Stimulated activated CD4-positive, alpha-beta T cell treated with anti-CD3 and anti-CD28 coated beads, TNF-alpha, amount 100 ng/mL, for 24 hours (primary cell): ENCODE results near the gene SPDEF.

Source experiments
- DNase-seq, 3 experiments: peaks; one replicate each; pipeline ENCODE4 v3.0.0-alpha.2; 2020; ENCODE audit warnings: low read depth in 3 of 3

Gene SPDEF

DNA sequence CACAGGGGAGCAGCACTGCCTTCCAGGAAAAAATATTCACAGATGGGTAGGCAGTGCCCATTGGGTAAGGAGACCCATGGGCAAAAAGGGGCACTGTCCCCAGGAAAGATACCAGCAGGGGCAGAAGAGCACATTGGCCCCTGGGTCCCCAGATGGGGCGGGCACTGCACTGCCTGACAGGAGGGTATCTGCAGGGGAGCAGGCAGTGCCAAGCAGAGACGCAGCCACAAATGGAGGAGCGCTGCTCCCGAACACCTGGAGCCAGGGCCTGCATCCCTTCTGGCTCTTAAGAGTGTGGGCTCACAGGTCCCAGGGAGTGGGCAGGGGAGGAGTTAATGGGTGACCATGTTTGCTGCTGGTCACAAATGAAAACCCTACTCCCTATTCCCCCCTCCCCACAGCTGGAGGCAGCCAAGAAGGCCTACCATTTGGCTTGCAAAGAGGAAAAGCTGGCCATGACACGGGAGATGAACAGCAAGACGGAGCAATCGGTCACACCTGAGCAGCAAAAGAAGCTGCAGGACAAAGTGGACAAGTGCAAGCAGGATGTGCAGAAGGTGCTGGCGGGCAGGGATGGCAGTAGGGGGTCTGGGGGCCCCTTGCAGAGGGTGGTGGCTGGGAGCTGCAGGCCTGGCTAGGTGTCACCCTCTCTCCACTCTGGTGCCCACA lies 27.0 kb downstream of the SPDEF start:
- no peak for DNase-seq

DNA sequence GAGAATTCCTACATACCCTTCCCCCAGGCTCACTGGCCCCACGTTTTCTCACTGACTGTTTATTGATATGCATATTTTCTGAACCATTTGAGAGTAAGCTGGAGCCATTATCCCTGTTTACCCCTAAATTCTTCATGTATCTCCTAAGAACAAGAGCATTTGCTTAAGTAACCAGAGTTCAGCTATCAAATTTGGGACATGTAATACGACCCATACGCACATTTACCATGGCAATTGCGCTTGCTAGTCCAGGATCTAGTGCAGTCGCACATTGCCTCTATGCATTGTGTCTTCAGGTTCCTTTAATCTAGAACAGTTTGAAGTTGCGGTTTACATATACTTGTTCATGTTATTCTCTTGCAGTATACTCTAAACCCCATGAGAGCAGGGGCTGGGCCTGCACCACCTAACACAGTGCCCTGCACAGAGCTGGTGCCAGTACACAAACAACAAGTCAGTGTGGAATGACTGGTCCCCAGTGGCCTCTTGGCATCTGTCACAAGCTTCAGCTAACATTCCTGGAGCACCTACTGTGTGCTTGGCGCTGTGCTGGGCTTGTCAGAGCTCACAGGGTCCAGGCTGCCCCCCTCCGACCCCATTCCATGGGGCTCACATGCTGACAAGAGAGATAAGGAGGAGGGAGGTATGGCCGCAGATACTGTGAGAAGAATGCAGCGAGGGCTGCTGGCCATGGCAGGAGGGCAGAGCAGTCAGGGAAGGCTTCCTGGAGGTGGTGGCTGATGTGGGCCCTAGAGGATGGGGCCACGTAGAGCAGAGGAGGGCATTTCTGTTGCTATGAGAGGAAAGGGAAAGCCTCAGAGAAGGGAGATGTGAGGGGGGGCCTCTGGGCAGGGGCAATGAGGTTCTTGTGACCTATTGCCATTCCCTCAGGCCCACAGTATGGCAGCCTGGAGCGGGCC lies 28.1 kb downstream of the SPDEF start:
- no peak for DNase-seq

DNA sequence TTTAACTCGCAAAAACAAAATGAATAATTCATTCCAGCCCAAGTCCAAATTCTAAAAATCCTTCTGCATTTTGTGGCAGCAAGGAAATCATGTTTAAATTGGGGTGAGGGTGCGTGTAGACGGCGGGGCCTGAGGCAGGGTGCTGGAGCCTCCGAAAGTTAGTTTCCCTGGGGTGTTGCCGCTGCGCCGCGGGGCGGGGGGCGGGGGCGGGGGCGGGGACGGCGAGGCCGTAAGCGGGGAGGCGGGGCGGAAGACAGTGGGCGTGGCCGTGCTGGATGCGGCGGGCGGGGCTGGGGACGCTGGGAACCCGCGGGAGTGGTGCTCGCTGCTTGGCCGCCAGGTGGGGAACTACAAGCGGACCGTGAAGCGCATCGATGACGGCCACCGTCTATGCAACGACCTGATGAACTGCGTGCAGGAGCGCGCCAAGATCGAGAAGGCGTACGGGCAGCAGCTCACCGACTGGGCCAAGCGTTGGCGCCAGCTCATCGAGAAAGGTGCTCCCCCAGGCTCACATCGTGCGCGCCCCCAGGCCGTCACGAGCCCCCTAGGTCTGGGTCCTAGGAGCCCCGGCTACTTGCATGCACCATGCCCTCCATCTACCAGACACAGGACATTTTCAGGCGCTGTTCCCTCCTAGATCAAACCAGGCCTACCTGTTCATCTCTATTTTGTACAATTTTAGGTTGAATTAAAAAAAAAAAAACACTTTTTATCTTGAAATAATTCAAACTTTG lies 29.0 kb downstream of the SPDEF start:
- DNase-seq, result peak; percentile 92 to 96 (median 93)

DNA sequence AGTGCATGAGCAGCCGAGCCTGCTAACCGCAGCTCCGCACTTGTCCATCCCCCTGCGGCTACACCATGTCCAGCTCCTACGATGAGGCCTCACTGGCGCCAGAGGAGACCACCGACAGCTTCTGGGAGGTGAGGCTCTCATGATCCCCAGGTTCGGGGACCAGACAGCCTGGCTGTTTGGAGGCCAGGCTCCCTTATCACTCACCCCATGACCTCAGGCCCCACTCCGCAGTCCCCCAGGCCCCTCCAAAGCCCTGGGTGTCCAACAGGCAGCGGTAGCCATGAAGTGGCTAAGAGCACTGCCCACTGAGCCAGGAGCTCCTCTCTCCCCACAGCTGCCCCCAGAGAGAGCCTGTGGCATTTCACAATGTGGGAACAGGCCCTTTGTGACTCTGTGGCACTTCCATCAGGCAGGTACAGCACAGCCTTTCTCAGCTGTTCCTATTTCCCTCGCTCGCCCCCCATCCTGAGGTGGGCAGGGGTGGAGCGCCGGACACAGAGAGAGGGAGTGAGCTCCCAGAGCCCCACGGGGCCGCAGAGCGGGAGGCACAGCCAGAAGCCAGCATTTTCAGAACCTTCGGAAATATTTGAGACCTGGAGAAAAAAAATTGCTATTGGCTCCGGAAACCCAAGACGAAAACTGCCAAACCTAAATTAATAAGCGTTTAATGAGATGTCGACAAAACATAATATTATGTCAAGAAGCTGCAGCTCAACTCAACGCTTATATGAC lies 29.7 kb downstream of the SPDEF start:
- no peak for DNase-seq

DNA sequence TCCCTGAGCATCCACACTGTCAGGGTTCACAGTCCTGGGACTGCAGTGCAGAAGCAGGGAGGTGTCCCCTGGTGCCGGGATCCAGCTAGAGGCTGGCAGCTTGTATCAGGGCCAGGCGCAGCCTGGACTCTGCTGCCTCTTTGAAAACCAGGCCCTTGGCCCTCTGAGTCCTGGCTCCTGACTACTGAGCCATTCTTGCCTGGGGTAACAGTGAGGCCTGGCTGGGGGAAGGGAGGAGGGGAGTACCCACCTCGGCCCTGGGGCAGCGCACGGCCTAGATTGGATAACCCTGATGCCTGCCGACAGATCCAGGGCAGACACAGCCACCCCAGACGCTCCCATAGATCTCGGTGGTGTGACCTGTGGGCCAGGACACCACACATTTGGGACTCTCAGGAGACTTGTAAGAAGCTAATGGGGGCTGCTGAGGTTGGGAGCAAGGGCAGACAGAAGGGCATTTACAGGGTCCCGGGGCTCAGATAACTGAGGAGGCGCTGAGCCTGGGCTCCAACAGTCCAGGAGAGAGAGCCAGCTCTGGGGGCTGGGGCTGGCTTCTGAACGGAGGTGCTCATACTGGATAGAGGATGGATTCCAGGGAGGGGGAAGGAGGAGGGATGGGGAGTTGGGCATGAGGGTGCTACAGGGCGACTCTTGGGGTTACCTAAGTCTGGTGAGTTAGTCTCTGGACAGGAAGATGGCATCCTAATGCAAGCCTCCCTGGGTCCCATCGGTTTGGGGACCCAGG lies 30.5 kb downstream of the SPDEF start:
- no peak for DNase-seq

DNA sequence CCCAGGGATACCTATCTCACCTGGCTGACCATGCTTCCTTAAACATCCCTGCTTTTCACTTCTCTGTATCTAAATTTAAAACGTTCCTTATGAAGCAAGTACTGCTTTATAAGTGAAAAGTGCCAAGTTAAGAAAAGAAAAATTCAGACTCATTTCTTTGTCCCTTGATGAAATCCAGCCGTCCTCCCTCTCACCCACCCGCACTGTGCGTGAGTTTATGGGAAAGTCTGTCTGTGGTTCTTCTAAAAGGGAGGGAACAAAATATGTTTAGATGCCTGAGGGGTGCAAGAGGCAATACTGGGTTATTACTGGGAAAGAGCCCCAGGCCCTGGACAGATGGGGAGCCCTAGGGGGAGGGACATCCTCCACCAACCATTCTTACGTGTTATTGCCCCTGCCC lies 31.2 kb downstream of the SPDEF start:
- DNase-seq, result no peak

DNA sequence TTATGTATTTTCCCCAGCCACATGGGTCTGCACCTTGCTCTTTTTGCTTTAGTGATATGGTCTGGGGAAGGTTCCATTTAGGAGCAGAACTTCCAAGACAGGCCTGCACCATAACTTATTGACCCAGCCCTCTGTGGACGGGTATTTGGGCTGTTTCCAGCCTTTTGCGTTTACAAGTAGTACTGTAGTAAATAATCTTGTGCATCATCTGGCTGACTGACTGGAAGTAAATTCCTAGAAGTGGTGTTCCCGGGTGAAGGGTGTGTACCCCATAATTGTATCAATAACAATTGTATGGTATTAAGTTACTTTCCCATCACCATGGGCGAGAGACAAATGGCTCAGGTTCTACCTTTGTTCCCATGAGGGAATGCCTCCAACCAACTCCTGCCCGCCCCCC lies 31.6 kb downstream of the SPDEF start:
- no peak for DNase-seq

DNA sequence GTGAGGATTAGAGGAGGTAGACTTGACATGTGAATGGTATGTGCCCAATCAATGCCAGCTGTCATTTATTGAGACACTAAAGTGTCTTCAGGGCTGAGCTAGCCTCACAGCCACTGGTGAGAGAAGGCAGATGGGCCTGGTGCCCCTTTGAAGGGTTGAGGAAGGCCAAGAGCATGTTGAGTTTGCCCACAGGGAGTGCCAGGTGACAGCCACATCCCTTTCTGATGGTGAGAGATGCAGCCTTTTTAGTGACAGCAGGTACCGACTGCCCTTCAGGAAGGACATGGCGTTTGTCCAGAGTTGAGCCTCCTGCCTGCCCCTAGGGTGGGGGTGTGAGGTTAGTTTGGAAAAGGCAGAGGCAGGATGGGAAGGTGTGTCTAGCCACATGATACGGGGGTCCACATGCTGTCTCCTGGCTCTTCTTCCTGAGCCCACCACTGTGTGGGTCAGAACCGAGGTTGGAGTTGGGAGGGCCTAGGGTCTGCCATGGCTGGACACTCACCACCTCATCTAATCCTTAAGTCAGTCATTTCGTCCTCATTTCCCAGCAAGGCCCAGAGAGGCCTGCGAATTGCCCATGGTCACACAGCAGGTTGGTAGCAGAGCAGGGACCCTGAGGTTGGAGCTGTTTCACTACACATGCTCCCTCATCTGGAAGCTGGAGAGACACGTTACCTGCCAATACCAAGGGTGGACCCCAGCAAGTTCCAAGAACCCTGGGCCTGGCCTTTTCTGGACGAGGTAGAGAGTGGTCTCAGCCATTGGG lies 32.5 kb downstream of the SPDEF start:
- no peak for DNase-seq

DNA sequence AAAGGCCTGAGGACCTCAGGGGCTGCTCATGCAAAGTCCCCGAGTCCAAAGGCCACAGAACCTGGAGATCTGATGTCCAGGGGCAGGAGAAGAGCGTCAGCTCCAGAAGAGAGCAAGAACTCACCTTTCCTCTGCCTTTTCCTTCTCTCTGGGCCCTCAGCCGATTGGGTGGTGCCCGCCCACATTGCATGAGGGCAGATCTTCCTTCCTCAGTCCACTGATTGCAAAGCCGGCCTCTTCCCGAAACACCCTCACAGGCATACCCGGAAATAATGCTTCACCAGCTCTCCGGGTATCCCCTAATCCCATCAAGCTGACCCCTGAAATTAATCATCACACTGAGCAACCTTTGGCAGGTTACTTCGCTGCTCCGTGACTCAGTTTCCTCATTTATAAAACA lies 33.4 kb downstream of the SPDEF start:
- no peak for DNase-seq

DNA sequence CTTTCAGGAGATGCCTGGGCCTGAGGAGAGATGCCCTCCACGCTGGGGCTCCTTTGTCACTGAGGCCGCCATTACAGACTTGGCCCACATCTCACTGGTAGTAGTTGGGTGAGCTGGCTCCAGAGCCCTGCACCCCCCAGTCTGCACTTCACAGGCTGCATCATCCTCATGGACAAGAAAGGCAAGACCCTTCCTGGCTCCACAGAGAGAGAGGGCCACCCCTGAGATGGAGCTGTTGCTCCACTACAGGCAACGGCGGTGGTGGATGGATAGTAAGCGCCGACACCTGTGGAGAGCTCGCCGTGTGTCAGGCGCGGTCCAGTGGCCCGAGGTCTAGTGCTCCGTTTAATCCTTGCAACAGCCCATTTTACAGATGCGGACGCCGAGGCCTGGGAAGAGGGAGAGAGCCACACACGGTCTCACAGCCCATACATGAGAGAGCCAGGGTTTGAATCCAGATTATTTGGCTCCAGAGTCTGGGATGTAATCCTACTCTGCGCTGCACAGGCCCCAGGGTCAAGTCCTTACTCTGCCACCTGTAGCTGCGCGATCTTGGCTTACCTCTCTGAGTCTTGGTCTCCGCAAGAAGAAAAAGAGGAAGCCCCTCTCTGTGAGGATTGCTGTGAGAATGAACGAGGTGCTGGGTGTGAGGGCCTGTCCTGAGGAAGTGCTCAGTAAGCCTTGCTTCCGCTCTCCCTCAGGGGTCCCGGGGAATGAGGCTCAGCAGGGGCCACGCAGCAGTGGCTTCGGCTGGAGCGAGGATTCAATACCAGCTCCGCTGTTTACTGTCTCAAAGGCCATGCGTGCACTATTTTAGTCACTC lies 34.5 kb downstream of the SPDEF start:
- no peak for DNase-seq

DNA sequence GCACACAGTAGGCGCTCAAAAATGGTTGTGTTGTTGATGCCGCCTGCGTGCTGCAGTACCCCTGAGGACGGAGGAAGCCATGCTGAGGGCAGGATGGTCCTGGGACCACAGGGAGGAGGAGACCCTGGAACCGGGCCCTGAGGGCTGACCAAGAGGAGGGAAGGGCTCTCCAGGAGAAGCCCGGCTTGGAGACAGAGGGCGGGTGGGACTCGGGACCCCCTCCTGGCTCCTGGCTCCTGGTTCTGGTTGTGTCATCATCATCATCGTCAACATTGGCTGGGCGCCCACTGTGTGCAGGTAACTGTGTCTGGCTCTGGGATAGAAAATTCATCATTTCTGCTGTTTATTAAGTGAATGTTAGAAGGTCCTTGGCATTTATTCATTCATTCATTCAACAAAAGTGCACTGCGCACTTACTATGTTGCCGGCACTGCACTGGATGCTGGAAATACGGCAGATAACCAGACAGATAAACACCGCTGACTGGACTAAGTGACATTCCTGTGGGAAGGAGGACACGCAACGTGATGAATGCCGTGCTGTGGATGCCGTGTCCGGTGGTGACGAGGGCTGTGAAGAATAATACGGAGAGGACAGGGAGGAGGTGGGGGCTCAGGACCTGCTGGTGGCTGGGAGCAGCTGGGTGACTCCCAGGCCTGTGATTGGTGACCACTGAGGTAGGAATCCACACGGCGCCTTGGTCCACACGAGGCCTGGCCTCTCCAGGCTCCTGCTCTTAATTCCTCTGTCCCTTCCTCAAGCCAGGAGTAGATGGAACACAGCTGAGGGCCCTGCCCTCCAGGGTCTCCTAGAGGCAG lies 35.3 kb downstream of the SPDEF start:
- no peak for DNase-seq

DNA sequence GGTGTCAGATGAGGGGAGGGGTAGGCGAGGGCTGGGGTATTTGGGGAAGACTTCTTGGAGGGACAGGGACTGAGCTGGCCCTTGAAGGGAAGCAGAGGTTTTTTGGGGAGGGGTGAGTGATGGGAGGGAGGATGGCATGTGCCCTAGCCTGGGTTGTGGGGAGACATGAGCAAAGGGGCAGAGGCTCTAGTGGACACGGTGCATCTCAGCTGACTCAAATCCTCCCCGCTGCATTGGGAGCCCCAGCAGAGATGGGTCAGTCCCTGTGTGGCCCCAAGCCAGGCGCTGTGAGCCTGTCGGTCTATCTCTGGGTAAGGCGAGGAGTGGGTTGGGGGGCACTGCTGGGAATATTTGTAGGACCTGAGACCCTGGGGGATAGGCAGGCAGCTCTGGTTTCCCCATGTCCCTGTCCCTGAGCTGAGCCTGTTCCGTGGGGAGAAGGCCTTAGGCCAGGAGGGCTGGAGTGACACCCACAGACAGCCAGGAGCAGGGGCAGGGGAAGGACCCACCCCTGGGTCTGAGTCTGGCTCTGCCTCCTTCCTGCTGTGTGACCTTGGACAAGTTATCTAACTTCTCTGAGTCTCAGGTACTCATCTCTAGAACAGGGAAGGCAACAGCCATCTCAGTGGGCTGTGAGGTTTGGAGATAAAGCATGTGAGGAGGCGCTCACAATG lies 36.0 kb downstream of the SPDEF start:
- DNase-seq, result no peak

DNA sequence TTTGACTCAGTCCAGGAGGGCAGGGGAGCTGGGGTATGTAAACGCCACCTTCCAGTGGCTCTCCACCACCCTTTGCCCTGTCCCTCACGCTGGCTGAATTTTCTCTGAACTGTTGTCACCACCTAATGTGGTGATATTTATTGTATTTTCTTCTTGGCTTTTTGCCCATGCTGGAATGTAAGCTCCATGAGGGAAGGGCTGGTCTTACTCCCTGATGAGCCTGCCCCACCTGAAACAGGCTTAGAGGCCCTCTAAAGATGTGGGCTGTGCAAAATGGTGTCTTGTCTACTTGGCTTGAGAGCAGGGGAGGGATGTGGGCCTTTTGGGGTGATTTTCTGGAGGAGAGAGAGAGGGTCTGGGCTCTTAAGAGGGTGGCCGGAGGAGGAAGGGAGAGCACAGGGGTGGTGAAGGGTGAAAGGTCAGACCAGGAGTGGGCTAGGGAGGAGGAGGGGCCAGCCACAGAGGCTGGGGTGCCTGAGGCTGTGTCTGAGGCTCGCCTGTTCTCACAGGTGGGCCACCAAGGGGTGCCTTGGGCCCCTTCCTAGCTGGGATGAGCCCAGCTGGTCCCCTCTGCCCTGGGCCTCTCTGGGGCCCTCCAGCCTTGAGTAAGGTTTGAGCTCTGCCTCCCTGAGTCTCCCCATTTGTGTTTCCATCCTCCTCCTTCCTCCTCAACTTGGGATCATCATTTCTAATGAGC lies 37.3 kb downstream of the SPDEF start:
- no peak for DNase-seq

DNA sequence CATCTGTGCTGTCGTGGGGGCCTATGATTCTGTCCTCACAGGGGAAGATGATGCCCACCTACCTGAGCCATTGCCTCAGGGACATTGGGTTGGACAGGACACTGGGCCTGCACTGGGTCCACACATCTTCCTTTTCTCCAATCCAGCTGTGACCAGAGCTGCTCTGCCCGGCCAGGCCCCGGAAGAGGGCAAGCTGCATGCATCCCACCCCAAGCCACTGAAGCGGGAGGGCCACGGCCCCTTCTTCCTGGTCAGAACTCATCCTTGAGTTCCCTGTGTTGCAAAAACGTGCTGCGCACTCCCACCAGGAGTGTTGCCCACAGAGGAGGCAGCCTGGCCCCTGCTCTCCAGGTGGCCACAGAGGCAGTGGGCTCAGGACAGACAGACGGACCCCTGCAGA lies 38.2 kb downstream of the SPDEF start:
- no peak for DNase-seq

DNA sequence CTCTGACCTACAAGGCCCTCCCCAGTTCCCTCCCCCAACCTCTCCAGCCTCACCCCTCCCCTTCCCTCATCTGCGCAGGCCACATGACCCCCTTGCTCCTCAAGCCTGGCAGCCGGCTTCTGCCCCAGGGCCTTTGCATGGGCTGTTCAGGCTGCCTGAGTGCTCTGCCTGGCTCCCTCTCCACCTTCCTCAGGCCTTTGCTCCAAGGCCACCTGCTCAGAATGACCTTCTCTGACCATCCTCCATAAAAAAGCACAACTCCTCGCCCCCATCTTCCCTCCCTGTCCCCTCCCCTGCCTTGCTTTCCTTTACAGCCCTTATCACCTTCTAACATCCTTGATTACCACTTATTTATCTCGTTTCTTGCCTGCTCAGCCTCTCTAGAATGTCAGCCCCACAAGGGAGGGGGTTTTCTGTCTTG lies 38.7 kb downstream of the SPDEF start:
- DNase-seq, result no peak

DNA sequence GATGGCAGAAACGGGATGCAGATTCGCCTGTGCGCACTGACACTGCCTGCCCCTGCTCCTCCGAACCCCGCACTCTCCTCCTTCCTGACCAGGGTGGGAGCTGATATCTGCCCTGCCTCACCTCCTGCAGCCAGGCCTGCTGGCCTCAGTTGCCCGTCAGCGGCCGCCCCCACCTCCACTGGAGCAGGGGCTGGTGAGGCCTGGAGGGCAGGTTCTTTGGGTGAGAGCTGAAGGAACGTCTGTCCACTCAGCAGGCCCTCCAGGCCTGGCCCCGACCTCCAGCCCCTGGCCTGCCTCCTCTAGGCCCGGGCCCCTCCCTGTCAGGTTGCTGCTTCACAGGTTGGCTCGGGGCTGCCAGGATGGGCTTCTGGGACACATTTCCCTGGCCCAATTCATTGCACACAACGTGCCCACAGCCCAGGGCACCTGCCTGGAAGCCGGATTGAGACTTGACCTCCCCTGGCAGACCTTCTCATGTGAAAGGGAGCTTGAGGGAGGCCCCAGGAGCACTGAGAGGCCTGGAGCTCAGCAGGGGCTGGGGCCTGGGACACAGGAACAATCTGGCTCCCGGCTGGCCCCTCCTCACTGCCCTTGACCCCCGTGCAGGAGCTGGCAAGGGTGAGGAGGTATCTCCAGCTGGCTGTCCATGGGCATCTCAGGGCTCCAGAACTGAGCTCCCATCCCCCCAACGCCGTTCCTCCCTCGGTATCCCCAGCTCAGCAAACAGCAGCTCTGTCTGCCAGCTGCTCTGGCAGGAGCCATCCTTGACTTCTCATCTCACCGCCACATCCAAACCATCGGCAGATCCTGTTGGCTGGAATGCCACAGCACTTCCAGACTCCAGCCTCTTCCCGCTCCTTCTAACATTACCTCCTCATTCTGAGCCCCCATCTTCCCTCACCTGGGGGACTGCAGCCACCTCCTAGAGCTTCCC lies 39.5 kb downstream of the SPDEF start:
- DNase-seq, result no peak
